Renal cortex interstitium (tissue), 11 donors: ENCODE measurements around the gene SP3. TPM values are rescaled to one million over a fixed set of nuclear protein-coding genes. Genes with fewer than 3 reads are reported as not detected.

Experiments used
- DNase-seq, 11 donors: peaks; one replicate each; pipeline ENCODE4 v3.0.0-alpha.2; 2013; ENCODE audit warnings: low read depth in 9 of 11, low spot score in 4 of 11; ENCODE audit errors: extremely low read depth in 1 of 11
- polyA plus RNA-seq, 3 donors: library from polyadenylated mRNA; unstranded; fragments of 120-200 nt; gene quantifications; one replicate each; pipeline ENCODE4 v1.2.1, GENCODE V29; 2013; ENCODE audit not compliant: insufficient read length in 3 of 3

SP3 gene
- polyA plus RNA-seq, 3 donors, result 102 to 120 (median 110) TPM

GRCh38 chr2:174002679-174003078, 37.5 kb upstream of the SP3 start:
- no peak for DNase-seq

- no peak for DNase-seq
These were observed 35.9 kb upstream of the SP3 start for GRCh38 chr2:174001107-174001506.

- DNase-seq, result no peak
These were observed 34.6 kb upstream of the SP3 start for GRCh38 chr2:173999724-174000123.

- no peak for DNase-seq
These were observed 34.1 kb upstream of the SP3 start for GRCh38 chr2:173999272-173999671.

GRCh38 chr2:173998386-173998785, 33.2 kb upstream of the SP3 start:
- DNase-seq, result no peak

GRCh38 chr2:173997753-173998152, 32.6 kb upstream of the SP3 start:
- no peak for DNase-seq

- DNase-seq, result no peak
These were observed 32.1 kb upstream of the SP3 start for GRCh38 chr2:173997269-173997668.

GRCh38 chr2:173996766-173997165, 31.6 kb upstream of the SP3 start:
- no peak for DNase-seq

GRCh38 chr2:173993459-173993858, 28.3 kb upstream of the SP3 start:
- DNase-seq, result no peak

GRCh38 chr2:173991856-173992588, 26.8 kb upstream of the SP3 start:
- no peak for DNase-seq

- DNase-seq, result peak in 2 of 11 donors; percentile 33 to 55
These were observed 26.0 kb upstream of the SP3 start for GRCh38 chr2:173990970-173991819.

GRCh38 chr2:173990245-173990644, 25.1 kb upstream of the SP3 start:
- no peak for DNase-seq

GRCh38 chr2:173989884-173990215, 24.7 kb upstream of the SP3 start:
- DNase-seq, result no peak

GRCh38 chr2:173989160-173989883, 24.1 kb upstream of the SP3 start:
- DNase-seq, result no peak

- DNase-seq, result no peak
These were observed 21.6 kb upstream of the SP3 start for GRCh38 chr2:173986805-173987204.

- no peak for DNase-seq
These were observed 20.4 kb upstream of the SP3 start for GRCh38 chr2:173985605-173985992.

- DNase-seq, result no peak
These were observed 19.9 kb upstream of the SP3 start for GRCh38 chr2:173984866-173985604.

GRCh38 chr2:173983391-173983871, 18.3 kb upstream of the SP3 start:
- no peak for DNase-seq

- DNase-seq, result no peak
These were observed 17.7 kb upstream of the SP3 start for GRCh38 chr2:173982918-173983317.
